ENCODE measurements around the gene KNCN.

The KNCN gene

GRCh38 chr1:46523496-46524353, 27.7 kb downstream of the KNCN start:
- no peak for DNase-seq

DNA sequence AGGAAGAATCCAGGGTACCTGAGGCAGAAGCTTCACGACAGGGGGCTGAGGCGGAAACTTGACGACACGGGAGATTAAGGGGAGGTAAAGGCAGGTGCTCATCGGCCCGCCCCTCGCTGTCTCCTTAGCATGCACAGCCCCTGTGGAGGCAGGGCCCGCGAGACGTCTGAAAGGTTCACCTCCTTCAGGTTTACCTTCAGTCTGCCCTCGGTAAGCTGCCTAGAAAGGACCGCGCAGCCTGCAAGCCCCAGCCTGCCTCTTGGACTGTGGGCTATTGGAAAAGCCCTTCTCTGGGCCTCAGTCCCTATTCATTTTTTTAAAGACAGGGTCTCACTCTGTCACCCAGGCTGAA, 28.5 kb downstream of the KNCN start:
- DNase-seq, result peak; percentile 40

- DNase-seq, result peak; percentile 63
Measured at GRCh38 chr1:46522184-46522968, 29.1 kb downstream of the KNCN start.

GRCh38 chr1:46521414-46521813, 30.0 kb downstream of the KNCN start:
- DNase-seq, result no peak

DNA sequence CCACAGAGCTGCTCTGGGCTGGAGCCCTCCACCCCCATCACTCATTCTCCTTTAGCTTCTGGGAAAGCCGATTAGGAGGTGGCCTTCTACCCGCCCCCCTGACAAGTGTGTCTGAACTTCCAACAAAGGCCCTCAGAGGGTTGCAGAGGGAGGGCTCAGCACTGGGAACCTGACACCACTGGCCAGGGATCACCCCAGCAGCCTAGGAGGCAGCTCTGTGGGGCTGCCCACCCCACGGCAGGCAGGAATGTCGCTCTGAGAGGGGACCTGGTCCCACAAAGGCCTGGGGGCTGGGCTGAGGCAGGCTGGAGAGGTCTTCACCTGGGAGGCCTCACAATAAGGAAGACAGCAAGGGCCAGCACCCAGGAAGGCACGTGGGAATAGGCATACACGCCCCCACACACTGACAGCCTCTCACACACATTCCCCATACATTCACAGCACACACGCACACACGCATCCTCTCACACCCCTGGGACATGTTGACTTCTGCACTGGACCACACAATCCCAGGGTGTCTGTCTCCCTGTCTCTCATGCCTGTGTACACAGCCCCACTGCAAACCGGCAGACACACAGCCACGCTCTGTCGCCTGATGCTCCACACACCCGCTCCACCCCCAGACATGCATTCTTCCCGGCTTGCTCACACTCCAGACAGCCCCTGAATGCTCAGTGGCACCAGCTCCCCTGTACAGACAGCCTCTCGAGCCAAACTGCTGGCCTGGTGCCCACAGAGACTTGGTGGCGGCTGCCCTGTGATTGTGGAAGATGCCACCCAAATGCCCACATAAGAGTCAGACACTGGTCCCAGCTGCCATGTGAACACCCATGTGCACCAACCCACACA, 31.2 kb downstream of the KNCN start:
- peak; percentile 88 for DNase-seq

GRCh38 chr1:46519209-46519608, 32.2 kb downstream of the KNCN start:
- no peak for DNase-seq

GRCh38 chr1:46517932-46518498, 33.4 kb downstream of the KNCN start:
- DNase-seq, result no peak

DNA sequence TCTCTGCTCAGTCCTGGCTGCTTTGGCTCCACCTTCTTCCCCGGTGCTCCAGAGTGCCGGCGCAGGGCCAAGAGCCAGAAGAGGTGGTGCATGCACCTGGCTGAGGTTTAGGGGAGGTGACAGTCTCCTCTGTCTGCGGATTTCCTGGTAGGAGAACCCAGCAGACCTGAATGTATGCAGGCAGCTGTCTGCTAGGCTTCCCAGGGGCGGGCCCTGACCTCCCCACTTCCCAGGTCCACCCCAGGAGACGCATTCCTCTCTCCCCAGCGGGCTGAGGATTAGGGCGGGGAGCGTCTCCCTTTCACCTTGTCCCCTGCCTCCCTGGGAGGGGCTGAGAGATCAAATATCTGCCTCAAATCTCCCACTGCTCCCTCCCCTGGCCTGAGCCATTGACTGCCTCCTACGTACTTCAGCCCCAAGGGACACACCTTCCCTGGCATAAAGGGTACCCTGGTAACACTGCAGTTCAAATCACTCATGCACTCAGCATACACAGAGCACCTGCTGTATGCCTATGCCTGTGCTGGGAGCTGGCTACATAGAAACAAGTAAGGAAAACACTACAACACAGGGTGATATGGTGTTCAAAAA, 34.3 kb downstream of the KNCN start:
- DNase-seq, result peak; percentile 98

DNA sequence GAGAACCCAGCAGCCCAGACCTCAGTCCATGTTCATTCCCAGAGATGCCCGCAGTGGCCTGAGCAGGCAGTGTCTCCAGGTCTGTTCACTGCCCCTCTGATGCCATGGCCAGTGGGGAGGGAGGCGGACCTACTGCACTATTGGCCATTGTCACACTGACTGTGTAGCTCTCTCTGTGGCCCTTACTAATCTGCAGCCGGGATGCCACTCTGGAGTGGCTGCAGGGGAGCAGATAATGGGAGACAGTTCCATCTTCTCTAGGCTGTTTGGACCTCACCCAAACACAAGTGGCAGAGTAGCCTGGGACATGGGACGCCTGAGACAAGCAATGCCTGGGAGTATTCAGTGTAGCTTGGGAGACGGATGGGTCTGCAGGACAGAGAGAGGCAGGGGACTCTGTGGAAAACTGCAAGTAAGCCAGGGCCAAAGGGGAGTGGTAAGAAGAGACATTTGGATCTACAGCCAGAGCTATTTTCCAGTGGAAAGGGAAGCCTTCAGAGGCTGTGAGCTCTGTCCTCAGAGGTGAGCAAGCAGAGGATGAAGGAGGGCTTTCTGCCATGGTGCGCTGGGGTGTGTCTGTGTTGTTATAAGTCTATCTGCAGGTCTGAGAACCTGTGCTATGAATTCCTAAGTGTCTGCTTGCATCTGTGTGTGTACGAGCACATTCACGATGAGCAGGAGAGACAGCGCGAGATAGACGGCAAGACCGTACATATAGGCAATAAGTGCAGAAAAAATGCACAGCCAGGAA, 35.1 kb downstream of the KNCN start:
- DNase-seq, result peak; percentile 70

GRCh38 chr1:46515576-46515975, 35.9 kb downstream of the KNCN start:
- DNase-seq, result no peak

DNA sequence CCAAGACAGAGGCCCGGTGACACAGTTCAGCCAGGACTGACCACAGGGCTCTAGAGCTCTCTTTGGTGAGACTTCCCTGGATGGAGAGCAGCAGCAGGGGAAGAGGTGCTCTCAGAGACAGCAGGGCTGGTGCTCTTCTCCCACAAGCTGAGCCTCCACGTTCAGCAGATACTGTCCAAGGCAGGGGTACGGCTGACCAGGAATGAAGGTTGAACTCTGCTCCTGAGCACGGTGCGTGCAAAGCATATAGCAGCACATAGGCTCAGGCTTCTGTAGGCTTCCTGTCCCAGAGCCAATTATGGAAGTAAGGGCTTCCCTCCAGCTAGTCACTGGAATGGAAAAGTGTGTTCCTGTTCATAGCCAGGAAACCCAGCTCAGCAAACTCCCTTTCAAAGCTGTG, 37.9 kb downstream of the KNCN start:
- DNase-seq, result no peak

DNA sequence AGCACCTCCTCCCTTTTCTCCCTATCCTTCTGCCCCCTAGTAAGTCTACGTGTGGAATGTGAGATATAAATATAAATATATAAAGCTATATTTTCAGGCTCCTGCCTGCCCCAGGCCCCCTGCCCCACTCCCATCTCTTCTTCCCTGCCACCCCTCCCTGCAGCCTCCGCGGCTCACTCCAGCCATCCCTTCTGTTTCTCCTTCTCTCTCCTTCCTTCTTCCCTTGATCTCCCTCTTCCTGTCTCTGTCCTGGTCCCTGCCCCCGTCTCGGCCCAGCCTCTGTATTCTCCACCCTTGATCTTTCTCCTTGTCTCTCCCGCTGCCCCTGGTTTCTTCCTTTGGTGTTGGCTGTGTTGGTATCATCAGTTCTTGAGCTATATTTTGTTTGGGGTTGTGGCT, 38.7 kb downstream of the KNCN start:
- no peak for DNase-seq

DNA sequence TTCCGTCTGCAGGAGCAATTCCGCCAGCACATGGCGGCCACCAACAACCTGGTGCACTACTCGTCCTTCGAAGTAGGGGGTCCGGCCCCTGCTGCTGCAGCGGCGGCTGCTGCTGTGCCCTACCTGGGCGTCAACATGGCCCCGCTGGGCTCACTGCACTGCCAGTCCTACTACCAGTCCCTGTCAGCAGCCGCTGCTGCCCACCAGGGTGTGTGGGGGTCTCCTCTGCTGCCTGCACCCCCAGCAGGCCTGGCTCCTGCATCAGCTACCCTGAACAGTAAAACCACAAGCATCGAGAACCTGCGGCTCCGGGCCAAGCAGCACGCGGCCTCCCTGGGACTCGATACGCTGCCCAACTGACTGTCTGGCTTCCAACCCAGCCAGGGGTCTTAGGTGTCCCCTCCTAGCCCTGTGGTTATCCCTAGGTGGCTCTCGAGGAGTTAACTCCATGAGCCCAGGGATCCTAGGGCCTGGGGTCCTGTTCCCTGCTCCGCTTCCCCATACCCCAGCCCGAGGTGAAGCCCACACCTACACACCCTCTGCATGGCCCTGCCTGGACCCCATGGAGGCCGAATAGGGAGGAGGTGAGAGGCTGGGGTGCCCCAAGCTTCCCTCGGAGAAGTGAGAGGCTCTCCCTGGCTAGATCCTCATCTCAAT, 39.2 kb downstream of the KNCN start:
- no peak for DNase-seq

- no peak for DNase-seq
Measured at GRCh38 chr1:46510998-46511365, 40.5 kb downstream of the KNCN start.

- no peak for DNase-seq
Measured at GRCh38 chr1:46510341-46510997, 41.0 kb downstream of the KNCN start.

DNA sequence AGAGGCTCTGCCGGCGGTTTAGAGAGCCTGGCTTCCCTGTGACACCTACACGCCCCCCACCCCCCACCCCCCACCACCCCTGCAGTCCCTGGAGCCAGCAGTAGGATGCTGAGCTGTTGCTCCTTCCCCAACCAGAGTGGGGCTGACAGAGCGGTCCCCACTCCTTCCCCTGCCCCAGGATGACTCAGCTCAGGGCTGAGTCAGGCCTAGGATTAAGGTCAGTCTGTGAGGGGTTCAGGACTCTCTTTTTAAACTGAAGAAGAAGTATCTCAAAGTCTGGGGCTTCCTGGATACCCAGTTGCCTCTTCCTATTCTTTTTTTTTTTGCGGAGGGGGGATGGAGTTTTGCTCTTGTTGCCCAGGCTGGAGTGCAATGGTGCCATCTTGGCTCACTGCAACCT, 42.7 kb downstream of the KNCN start:
- DNase-seq, result no peak

GRCh38 chr1:46506470-46507219, 44.8 kb downstream of the KNCN start:
- no peak for DNase-seq

DNA sequence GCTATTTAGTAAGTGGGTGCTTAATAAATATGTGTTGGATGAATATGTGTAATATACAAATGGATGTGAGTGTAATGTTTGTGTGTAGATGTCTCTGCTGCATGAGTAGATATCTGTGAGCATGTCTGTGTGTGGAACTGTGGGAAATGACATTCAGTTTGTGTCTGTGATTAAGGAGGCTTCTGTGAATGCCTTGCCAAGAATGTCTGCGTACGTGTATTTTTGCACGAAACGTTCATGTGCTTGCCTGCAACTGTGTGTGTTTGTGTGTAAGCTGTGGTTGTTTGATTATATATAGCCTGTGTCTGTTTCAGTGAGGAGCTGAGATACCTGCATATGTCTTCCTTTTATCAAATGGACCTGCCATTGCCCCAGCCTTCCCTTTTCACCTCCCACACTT, 48.0 kb downstream of the KNCN start:
- DNase-seq, result no peak

DNA sequence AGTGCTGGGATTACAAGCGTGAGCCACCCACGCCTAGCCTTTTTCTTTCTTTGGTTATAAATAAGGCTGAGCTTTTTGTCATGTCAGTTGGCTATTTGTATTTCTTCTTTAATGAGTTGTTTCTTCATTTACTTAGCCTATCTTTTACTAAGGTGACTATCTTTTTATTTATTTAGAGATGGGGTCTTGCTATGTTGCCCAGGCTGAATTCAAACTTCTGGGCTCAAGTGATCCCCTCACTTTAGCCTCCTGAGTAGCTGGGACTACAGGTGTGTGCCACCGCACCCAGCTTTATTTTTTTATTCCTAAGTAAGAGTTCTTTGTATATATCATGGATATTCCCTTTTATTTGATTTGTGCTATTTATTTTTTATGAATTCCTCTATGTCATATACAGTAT, 49.9 kb downstream of the KNCN start:
- DNase-seq, result no peak

GRCh38 chr1:46497665-46498064, 53.8 kb downstream of the KNCN start:
- DNase-seq, result no peak

All from DMS79 treated with DMSO at 0.1 percent for 48 hours (cell line).